Gastroesophageal sphincter (tissue), 3 donors: ENCODE results near the gene CTCFL.

Source experiments
- EP300 ChIP-seq: sonication (generic); formaldehyde crosslinking; IDR thresholded peaks from one replicate; pipeline ENCODE4 v1.6.1; 2017; ENCODE audit warnings: antibody characterized with exemption, mild to moderate bottlenecking
- TF ChIP-seq, protein P1 (sequence below), 4 experiments: fragments of 200-600 bp in 2 of 4; fragments of 450-650 bp in 2 of 4; sonication (generic) in 1 of 4; IDR thresholded peaks; one replicate each; pipeline ENCODE4 v1.5.1; 2017 to 2019; ENCODE audit warnings: antibody characterized with exemption in 4 of 4, mild to moderate bottlenecking in 2 of 4, moderate library complexity in 2 of 4

DNA sequence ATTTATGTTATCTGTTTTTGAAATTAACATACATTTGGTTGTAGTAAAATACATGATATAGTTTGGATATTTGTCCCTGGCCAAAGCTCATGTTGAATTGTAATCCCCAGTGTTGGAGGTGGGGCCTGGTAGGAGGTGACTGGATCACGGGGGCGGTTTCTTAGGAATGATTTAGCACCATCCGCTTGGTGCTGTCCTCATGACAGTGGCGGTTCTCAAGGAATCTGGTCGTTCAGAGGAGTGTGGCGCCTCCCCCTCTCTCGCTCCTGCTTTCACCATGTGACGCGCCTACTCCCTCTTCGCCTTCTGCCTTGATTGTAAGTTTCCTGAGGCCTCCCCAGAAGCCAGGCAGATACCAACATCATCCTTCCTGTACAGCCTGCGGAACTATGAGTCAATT, 29.0 kb downstream of the CTCFL start:
- TF ChIP-seq EP300: no peak
- TF ChIP-seq, protein P1, sequence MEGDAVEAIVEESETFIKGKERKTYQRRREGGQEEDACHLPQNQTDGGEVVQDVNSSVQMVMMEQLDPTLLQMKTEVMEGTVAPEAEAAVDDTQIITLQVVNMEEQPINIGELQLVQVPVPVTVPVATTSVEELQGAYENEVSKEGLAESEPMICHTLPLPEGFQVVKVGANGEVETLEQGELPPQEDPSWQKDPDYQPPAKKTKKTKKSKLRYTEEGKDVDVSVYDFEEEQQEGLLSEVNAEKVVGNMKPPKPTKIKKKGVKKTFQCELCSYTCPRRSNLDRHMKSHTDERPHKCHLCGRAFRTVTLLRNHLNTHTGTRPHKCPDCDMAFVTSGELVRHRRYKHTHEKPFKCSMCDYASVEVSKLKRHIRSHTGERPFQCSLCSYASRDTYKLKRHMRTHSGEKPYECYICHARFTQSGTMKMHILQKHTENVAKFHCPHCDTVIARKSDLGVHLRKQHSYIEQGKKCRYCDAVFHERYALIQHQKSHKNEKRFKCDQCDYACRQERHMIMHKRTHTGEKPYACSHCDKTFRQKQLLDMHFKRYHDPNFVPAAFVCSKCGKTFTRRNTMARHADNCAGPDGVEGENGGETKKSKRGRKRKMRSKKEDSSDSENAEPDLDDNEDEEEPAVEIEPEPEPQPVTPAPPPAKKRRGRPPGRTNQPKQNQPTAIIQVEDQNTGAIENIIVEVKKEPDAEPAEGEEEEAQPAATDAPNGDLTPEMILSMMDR (IDR thresholded peaks at IDR 0.05): no peak
